ENCODE data around the gene EFHD1.

- TF ChIP-seq, protein P1, sequence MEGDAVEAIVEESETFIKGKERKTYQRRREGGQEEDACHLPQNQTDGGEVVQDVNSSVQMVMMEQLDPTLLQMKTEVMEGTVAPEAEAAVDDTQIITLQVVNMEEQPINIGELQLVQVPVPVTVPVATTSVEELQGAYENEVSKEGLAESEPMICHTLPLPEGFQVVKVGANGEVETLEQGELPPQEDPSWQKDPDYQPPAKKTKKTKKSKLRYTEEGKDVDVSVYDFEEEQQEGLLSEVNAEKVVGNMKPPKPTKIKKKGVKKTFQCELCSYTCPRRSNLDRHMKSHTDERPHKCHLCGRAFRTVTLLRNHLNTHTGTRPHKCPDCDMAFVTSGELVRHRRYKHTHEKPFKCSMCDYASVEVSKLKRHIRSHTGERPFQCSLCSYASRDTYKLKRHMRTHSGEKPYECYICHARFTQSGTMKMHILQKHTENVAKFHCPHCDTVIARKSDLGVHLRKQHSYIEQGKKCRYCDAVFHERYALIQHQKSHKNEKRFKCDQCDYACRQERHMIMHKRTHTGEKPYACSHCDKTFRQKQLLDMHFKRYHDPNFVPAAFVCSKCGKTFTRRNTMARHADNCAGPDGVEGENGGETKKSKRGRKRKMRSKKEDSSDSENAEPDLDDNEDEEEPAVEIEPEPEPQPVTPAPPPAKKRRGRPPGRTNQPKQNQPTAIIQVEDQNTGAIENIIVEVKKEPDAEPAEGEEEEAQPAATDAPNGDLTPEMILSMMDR (IDR thresholded peaks at IDR 0.05) = no peak
- no peak for TF ChIP-seq POLR2AphosphoS5 (IDR thresholded peaks at IDR 0.05; ENCODE audit: low read depth, low read length)
- TF ChIP-seq TCF7L2 (IDR thresholded peaks at IDR 0.05; ENCODE audit: low read depth, low read length) = no peak
- TF ChIP-seq, protein P2, sequence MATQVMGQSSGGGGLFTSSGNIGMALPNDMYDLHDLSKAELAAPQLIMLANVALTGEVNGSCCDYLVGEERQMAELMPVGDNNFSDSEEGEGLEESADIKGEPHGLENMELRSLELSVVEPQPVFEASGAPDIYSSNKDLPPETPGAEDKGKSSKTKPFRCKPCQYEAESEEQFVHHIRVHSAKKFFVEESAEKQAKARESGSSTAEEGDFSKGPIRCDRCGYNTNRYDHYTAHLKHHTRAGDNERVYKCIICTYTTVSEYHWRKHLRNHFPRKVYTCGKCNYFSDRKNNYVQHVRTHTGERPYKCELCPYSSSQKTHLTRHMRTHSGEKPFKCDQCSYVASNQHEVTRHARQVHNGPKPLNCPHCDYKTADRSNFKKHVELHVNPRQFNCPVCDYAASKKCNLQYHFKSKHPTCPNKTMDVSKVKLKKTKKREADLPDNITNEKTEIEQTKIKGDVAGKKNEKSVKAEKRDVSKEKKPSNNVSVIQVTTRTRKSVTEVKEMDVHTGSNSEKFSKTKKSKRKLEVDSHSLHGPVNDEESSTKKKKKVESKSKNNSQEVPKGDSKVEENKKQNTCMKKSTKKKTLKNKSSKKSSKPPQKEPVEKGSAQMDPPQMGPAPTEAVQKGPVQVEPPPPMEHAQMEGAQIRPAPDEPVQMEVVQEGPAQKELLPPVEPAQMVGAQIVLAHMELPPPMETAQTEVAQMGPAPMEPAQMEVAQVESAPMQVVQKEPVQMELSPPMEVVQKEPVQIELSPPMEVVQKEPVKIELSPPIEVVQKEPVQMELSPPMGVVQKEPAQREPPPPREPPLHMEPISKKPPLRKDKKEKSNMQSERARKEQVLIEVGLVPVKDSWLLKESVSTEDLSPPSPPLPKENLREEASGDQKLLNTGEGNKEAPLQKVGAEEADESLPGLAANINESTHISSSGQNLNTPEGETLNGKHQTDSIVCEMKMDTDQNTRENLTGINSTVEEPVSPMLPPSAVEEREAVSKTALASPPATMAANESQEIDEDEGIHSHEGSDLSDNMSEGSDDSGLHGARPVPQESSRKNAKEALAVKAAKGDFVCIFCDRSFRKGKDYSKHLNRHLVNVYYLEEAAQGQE (IDR thresholded peaks at IDR 0.05; ENCODE audit: insufficient read depth in 1 of 2, low read depth in 2 of 2, low read length in 1 of 2) = no peak
Observed at GRCh38 chr2:232643813-232644347, 10.5 kb downstream of the EFHD1 start.

All from Panc1 (cell line).